H1 (cell line): ENCODE results near the gene ALDH1A2. TPM values are rescaled to one million over a fixed set of nuclear protein-coding genes. Genes with fewer than 3 reads are reported as not detected.

Experiments used
- CTCF ChIA-PET: fragments of 300-600 bp; sonication (Branson Sonifier 250); formaldehyde crosslinking; loops from one replicate; lab custom pipeline; 2021; ENCODE audit not compliant: partially characterized antibody; lab: Charles Lee
- POLR2A ChIA-PET: fragments of 300-600 bp; sonication (Branson Sonifier 250); formaldehyde crosslinking; loops from one replicate; lab custom pipeline; 2021; ENCODE audit warnings: inconsistent platforms; ENCODE audit not compliant: partially characterized antibody; lab: Charles Lee
- DNase-seq, 2 experiments: peaks; one replicate each; pipeline versions ENCODE4 v3.0.0 to v3.0.0-alpha.2; 2010 to 2022; ENCODE audit warnings: low spot score in 2 of 2, low read depth in 1 of 2, mixed read lengths in 1 of 2
- FAIRE-seq: peaks from 2 replicates; lab custom pipeline; 2011; peaks lifted over from hg19 to GRCh38; lab: Jason Lieb, UNC
- H2AFZ ChIP-seq: 2 replicates; pipeline ENCODE4 v1.8.1; 2012; ENCODE audit warnings: low read length, inconsistent platforms
- H2AK5ac ChIP-seq: 2 replicates; pipeline ENCODE4 v1.6.1; 2013; ENCODE audit warnings: low read depth, low read length
- H2BK120ac ChIP-seq: replicated peaks from 2 replicates; pipeline ENCODE3; 2013; ENCODE audit warnings: low read depth, low read length, inconsistent platforms
- H2BK12ac ChIP-seq: 2 replicates; pipeline ENCODE4 v1.6.1; 2013; ENCODE audit warnings: low read depth, low read length
- H2BK15ac ChIP-seq: 2 replicates; pipeline ENCODE4 v1.6.1; 2013; ENCODE audit warnings: low read length
- H2BK20ac ChIP-seq: 2 replicates; pipeline ENCODE4 v1.6.1; 2013; ENCODE audit warnings: low read length
- H2BK5ac ChIP-seq: 2 replicates; pipeline ENCODE4 v1.6.1; 2013; ENCODE audit warnings: low read depth, low read length
- H3K14ac ChIP-seq: 2 replicates; pipeline ENCODE4 v1.6.1; 2013; ENCODE audit warnings: inconsistent platforms; ENCODE audit not compliant: insufficient read length
- H3K18ac ChIP-seq: 2 replicates; pipeline ENCODE4 v1.6.1; 2013; ENCODE audit warnings: low read length; ENCODE audit errors: extremely low read depth
- H3K23ac ChIP-seq: 2 replicates; pipeline ENCODE4 v1.6.1; 2013; ENCODE audit warnings: inconsistent platforms; ENCODE audit not compliant: insufficient read length
- H3K23me2 ChIP-seq: 2 replicates; pipeline ENCODE4 v1.6.1; 2013; ENCODE audit warnings: low read depth, low read length
- H3K27ac ChIP-seq: 2 replicates; pipeline ENCODE4 v1.6.1; 2011; ENCODE audit warnings: low read depth, low read length, inconsistent platforms
- H3K27me3 ChIP-seq, 4 experiments: replicated peaks in 1 of 4; 1 replicate in 1 of 4; 2 replicates in 3 of 4; pipeline versions ENCODE4 v1.6.1 to v1.8.1; 2011 to 2013; ENCODE audit warnings: low read length in 3 of 4, mild to moderate bottlenecking in 3 of 4, inconsistent platforms in 2 of 4, mixed read lengths in 2 of 4, moderate library complexity in 1 of 4; ENCODE audit not compliant: control insufficient read depth in 3 of 4, insufficient read depth in 3 of 4; ENCODE audit errors: extremely low read depth in 1 of 4
- H3K36me3 ChIP-seq, 4 experiments: 2 replicates each; pipeline versions ENCODE4 v1.6.1 to v1.8.1; 2011 to 2013; ENCODE audit warnings: mild to moderate bottlenecking in 4 of 4, low read length in 3 of 4, moderate library complexity in 2 of 4, control low read depth in 1 of 4, inconsistent platforms in 1 of 4; ENCODE audit not compliant: insufficient read depth in 4 of 4, control insufficient read depth in 2 of 4
- H3K4ac ChIP-seq: replicated peaks from 2 replicates; pipeline ENCODE3; 2013; ENCODE audit warnings: low read length, low read depth, mixed read lengths, inconsistent platforms; ENCODE audit not compliant: insufficient read length
- H3K4me1 ChIP-seq, 4 experiments: replicated peaks in 1 of 4; 1 replicate in 1 of 4; 2 replicates in 3 of 4; pipeline versions ENCODE4 v1.6.1 to v1.8.1; 2011 to 2013; ENCODE audit warnings: low read length in 3 of 4, inconsistent platforms in 2 of 4, mixed read lengths in 1 of 4; ENCODE audit not compliant: insufficient read depth in 4 of 4, control insufficient read depth in 3 of 4
- H3K4me2 ChIP-seq, 2 experiments: 2 replicates each; pipeline versions ENCODE4 v1.6.1 to v1.8.1; 2011 to 2013; ENCODE audit warnings: low read depth in 2 of 2, low read length in 2 of 2, control low read depth in 1 of 2, inconsistent platforms in 1 of 2, mild to moderate bottlenecking in 1 of 2; ENCODE audit not compliant: insufficient read depth in 1 of 2
- H3K4me3 ChIP-seq, 4 experiments: fragments of 200-600, 300-600 bp in 1 of 4; sonication (generic), shearing (Covaris generic), sonication (Bioruptor Twin) in 1 of 4; 2 replicates each; pipeline versions ENCODE4 v1.5.1 to v1.8.1; 2011 to 2016; ENCODE audit warnings: low read length in 4 of 4, low read depth in 3 of 4, control low read depth in 2 of 4, inconsistent platforms in 2 of 4, mild to moderate bottlenecking in 2 of 4, mixed read lengths in 1 of 4, moderate library complexity in 1 of 4; ENCODE audit not compliant: insufficient read depth in 2 of 4; ENCODE audit errors: extremely low read depth in 1 of 4
- H3K56ac ChIP-seq: replicated peaks from 2 replicates; pipeline ENCODE3; 2013; ENCODE audit warnings: low read depth, mild to moderate bottlenecking, mixed read lengths, low read length, inconsistent platforms; ENCODE audit not compliant: insufficient read length
- H3K79me1 ChIP-seq: 2 replicates; pipeline ENCODE4 v1.6.1; 2013; ENCODE audit warnings: low read depth, low read length, control low read depth
- H3K79me2 ChIP-seq, 2 experiments: 2 replicates each; pipeline versions ENCODE4 v1.6.1 to v1.8.1; 2012 to 2013; ENCODE audit warnings: low read length in 2 of 2, mild to moderate bottlenecking in 2 of 2, inconsistent platforms in 1 of 2; ENCODE audit not compliant: insufficient read depth in 2 of 2, control insufficient read depth in 1 of 2
- H3K9ac ChIP-seq, 4 experiments: replicated peaks in 1 of 4; 1 replicate in 1 of 4; 2 replicates in 3 of 4; pipeline versions ENCODE4 v1.6.1 to v1.8.1; 2011 to 2013; ENCODE audit warnings: low read depth in 3 of 4, low read length in 3 of 4, control low read depth in 2 of 4, mild to moderate bottlenecking in 2 of 4, moderate library complexity in 2 of 4, inconsistent platforms in 1 of 4; ENCODE audit errors: extremely low read depth in 1 of 4
- H3K9me3 ChIP-seq, 2 experiments: 2 replicates each; pipeline versions ENCODE4 v1.6.1 to v1.8.1; 2012 to 2013; ENCODE audit warnings: mild to moderate bottlenecking in 2 of 2, moderate library complexity in 2 of 2, control low read depth in 1 of 2, inconsistent platforms in 1 of 2, low read depth in 1 of 2, low read length in 1 of 2, mixed read lengths in 1 of 2; ENCODE audit not compliant: insufficient read depth in 2 of 2
- H4K20me1 ChIP-seq, 2 experiments: replicated peaks in 1 of 2; 2 replicates each; pipeline versions ENCODE3 to v1.8.1; 2011 to 2013; ENCODE audit warnings: inconsistent platforms in 2 of 2, low read length in 2 of 2, mild to moderate bottlenecking in 1 of 2; ENCODE audit not compliant: insufficient read depth in 2 of 2, control insufficient read depth in 1 of 2
- H4K5ac ChIP-seq: 2 replicates; pipeline ENCODE4 v1.6.1; 2013; ENCODE audit warnings: low read length, low read depth, mixed read lengths, inconsistent platforms; ENCODE audit not compliant: insufficient read length
- H4K8ac ChIP-seq: 2 replicates; pipeline ENCODE4 v1.8.0; 2013; ENCODE audit warnings: mild to moderate bottlenecking, moderate library complexity, low read length, inconsistent platforms; ENCODE audit not compliant: insufficient read depth; ENCODE audit errors: extremely low read depth
- H4K91ac ChIP-seq: replicated peaks from 2 replicates; pipeline ENCODE3; 2013; ENCODE audit warnings: low read length, mixed read lengths, inconsistent platforms; ENCODE audit not compliant: insufficient read length
- CBX5 ChIP-seq: fragments of 300-800, 300-1000 bp; sonication (generic); IDR thresholded peaks from 2 replicates; pipeline ENCODE4 v1.7.1; 2016; ENCODE audit warnings: antibody characterized with exemption, low read length, low read depth
- CREB1 ChIP-seq: IDR thresholded peaks from 2 replicates; pipeline ENCODE4 v1.6.1; 2012; ENCODE audit warnings: inconsistent platforms
- PHF8 ChIP-seq: fragments of 200-600 bp; sonication (generic); conservative IDR thresholded peaks from 2 replicates; pipeline ENCODE4 v1.7.1; 2012; ENCODE audit warnings: low read depth, mild to moderate bottlenecking, inconsistent platforms, low read length, moderate library complexity
- WGBS, 2 experiments: shearing (Covaris generic) in 1 of 2; methylation state at CpG; one replicate each; pipeline versions ENCODE4 v1.1.6 to v1.1.7; 2013 to 2015; ENCODE audit warnings: low lambda C conversion rate in 2 of 2, mixed read lengths in 2 of 2, inconsistent platforms in 1 of 2, low coverage in 1 of 2, missing lambda C conversion rate in 1 of 2; ENCODE audit not compliant: insufficient replicate concordance in 2 of 2, insufficient coverage in 1 of 2, insufficient read length in 1 of 2; ENCODE audit errors: extremely low coverage in 1 of 2, missing lambda C conversion rate in 1 of 2; 5-methylcytosine and 5-hydroxymethylcytosine counted together
- polyA plus RNA-seq, 7 experiments: library from polyadenylated mRNA; depleted of rRNA in 3 of 7; stranded (reverse) in 5 of 7; unstranded in 2 of 7; fragments of >200 nt in 5 of 7; fragments of 200-250 nt in 2 of 7; gene quantifications; 1 replicate in 5 of 7; 2 replicates in 1 of 7; 4 replicates in 1 of 7; pipeline versions ENCODE4 v1.2.1 to v1.2.3, GENCODE V29; 2011 to 2013; ENCODE audit warnings: missing spikeins in 2 of 7, mixed read lengths in 2 of 7
- total RNA-seq: library from RNA; stranded (reverse); fragmentation: NEBNext Ultra II Directional; extraction: Animal tissue kit (Norgen Biotek cat#: 25700); gene quantifications from 2 replicates; pipeline ENCODE4 v1.2.1, GENCODE V29; 2021

Gene ALDH1A2
- total and polyA plus RNA-seq, 2 of the 8 experiments (the other 6 are each of a cell fraction or from before 2014, with no cell fraction given) = 0.06 to 0.24 TPM

- no peak overlapping the region for H4K8ac ChIP-seq
- H3K9me3 ChIP-seq = no peaks in the 10 kb centered on the region
- WGBS, 2 experiments = 87% methylated on average over 3 of the region's 3 CpGs; no CpG with 5 or more reads in 1 of the 2 experiments
- H3K79me2 ChIP-seq = no peaks in the 10 kb centered on the region
- H3K79me1 ChIP-seq = no peaks in the 10 kb centered on the region
- H3K23ac ChIP-seq = no peak overlapping the region
- H4K91ac ChIP-seq = no peak overlapping the region
- no peak overlapping the region for H2BK15ac ChIP-seq
- no peak overlapping the region for H2BK20ac ChIP-seq
- TF ChIP-seq PHF8 (no peak), CREB1 (no peak), CBX5 (no peak)
- H3K4me1 ChIP-seq = peaks cover 0 to 3% (median 0%) of the 10 kb centered on the region in 4 experiments; a peak in 3 of 7 replicates
- no peak overlapping the region for H3K56ac ChIP-seq
- no peak overlapping the region for H2BK5ac ChIP-seq
- no peaks in the 10 kb centered on the region for H3K27me3 ChIP-seq
- H3K36me3 ChIP-seq = no peaks in the 10 kb centered on the region
- no peak overlapping the region for H3K27ac ChIP-seq
- H3K14ac ChIP-seq = no peak overlapping the region
- H2AFZ ChIP-seq = no peak overlapping the region
- ChIA-PET POLR2A (no interaction called here), CTCF (interaction anchor here (0.7 to 1.1 kb wide), 2 partner anchors 67 to 96 kb away, joined by 3 read pairs; no protein-coding TSS in a partner anchor)
- FAIRE-seq (no peak), DNase-seq (no peak)
- no peaks in the 10 kb centered on the region; the same call in 1 of the 2 replicates for H3K23me2 ChIP-seq
- H4K5ac ChIP-seq = no peak overlapping the region
- H2BK120ac ChIP-seq = no peak overlapping the region
- no peak overlapping the region for H3K4me2 ChIP-seq
- no peak overlapping the region for H2BK12ac ChIP-seq
- no peaks in the 10 kb centered on the region for H4K20me1 ChIP-seq
- H2AK5ac ChIP-seq = no peak overlapping the region
- no peak overlapping the region for H3K18ac ChIP-seq
- H3K4ac ChIP-seq = no peak overlapping the region
- H3K9ac ChIP-seq = no peak overlapping the region
- H3K4me3 ChIP-seq = no peak overlapping the region
Measured at GRCh38 chr15:58114388-58114787, 48.9 kb upstream of the ALDH1A2 start.
